GM23338 (cell line): ENCODE results near the gene DCDC2.

ENCODE experiments used
- POLR2AphosphoS5 ChIP-seq: IDR thresholded peaks from 2 replicates; pipeline ENCODE4 v1.6.1; 2016; ENCODE audit warnings: antibody characterized with exemption, low read depth
- STAT1 ChIP-seq: IDR thresholded peaks from one replicate; pipeline ENCODE4 v1.6.1; 2016; ENCODE audit warnings: antibody characterized with exemption; ENCODE audit not compliant: unreplicated experiment
- TF ChIP-seq, protein P1 (sequence below), 2 experiments: fragments of 200-600 bp in 1 of 2; sonication (generic) in 1 of 2; conservative IDR thresholded peaks; 2 replicates each; pipeline versions ENCODE4 v1.5.1 to v1.6.1; 2016 to 2017; ENCODE audit warnings: antibody characterized with exemption in 2 of 2, low read depth in 2 of 2, mild to moderate bottlenecking in 2 of 2, moderate library complexity in 1 of 2

DNA sequence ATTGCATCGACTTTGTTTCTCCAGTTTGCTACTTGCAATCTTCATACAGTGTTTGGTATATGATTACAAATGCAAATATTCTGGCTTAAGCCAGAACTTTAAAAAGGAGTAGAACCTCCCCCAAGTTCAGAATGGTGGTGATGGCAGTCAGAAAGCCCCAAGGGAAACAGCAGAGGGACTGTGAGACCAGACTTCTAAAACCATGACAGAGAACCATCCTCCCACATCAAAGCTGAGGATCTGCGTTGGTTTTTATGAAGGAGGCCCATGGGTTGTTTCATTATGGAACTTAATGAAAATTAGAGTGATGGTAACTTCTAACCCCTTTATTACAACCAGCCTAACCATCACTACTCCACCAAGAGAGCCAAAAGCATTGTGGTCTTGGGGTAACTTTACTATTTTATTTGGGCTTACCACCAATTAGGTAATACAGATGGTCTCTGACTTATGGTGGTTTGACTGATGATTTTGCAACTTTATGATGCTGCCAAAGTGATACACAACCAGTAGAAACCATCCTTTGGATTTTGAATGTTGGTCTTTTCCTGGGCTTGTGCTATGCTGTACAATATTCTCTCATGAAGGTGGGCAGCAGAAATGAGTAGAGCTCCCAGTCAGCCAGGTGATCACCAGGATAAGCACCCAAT, 34.0 kb upstream of the DCDC2 start:
- TF ChIP-seq STAT1, result no peak
- no peak for TF ChIP-seq POLR2AphosphoS5
- TF ChIP-seq, protein P1, sequence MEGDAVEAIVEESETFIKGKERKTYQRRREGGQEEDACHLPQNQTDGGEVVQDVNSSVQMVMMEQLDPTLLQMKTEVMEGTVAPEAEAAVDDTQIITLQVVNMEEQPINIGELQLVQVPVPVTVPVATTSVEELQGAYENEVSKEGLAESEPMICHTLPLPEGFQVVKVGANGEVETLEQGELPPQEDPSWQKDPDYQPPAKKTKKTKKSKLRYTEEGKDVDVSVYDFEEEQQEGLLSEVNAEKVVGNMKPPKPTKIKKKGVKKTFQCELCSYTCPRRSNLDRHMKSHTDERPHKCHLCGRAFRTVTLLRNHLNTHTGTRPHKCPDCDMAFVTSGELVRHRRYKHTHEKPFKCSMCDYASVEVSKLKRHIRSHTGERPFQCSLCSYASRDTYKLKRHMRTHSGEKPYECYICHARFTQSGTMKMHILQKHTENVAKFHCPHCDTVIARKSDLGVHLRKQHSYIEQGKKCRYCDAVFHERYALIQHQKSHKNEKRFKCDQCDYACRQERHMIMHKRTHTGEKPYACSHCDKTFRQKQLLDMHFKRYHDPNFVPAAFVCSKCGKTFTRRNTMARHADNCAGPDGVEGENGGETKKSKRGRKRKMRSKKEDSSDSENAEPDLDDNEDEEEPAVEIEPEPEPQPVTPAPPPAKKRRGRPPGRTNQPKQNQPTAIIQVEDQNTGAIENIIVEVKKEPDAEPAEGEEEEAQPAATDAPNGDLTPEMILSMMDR (conservative IDR thresholded peaks at IDR 0.05; ENCODE audit: low read depth in 2 of 2), result no peak
